K562 (cell line): Measurements from ENCODE around the gene MEIS2. TPM values are rescaled to one million over a fixed set of nuclear protein-coding genes. Genes with fewer than 3 reads are reported as not detected.

Experiments
- ATAC-seq: fragments of 200-7000 bp; cut with Tn5 transposase; 3 replicates; pipeline ENCODE4 v1.9.1; 2020; ENCODE audit warnings: moderate library complexity
- BruUV-seq: library from RNA; stranded (reverse); fragments of 400-500 nt; replicated peaks from 2 replicates; lab custom pipeline; 2021; lab: Mats Ljungman, UMichigan
- CTCF ChIA-PET: fragments of 300-600 bp; formaldehyde crosslinking; extraction: SDS; loops from one replicate; lab custom pipeline; 2021; ENCODE audit warnings: low intra/inter-chr PET ratio; lab: Yijun Ruan, JAX
- POLR2A ChIA-PET: fragments of 300-600, 350-650 bp; sonication (Branson Sonifier 250); formaldehyde crosslinking; extraction: SDS; loops from one replicate; lab custom pipeline; 2021; ENCODE audit warnings: antibody characterized with exemption, inconsistent platforms; lab: Yijun Ruan, JAX
- DNase-seq, 4 experiments: peaks; one replicate each; pipeline versions ENCODE4 v3.0.0 to v3.0.0-alpha.2; 2011 to 2018; ENCODE audit warnings: low spot score in 3 of 4, mixed read lengths in 3 of 4; ENCODE audit errors: extremely low read depth in 1 of 4
- FAIRE-seq: peaks from 2 replicates; lab custom pipeline; 2011; peaks lifted over from hg19 to GRCh38; lab: Jason Lieb, UNC
- H2AFZ ChIP-seq: 2 replicates; pipeline ENCODE4 v1.6.0; 2011; ENCODE audit warnings: low read depth, low read length, control low read depth, inconsistent platforms
- H3K27ac ChIP-seq: fragments of 200-600 bp; 3 replicates; pipeline ENCODE4 v1.8.0; 2011; ENCODE audit warnings: low read depth, mild to moderate bottlenecking, control low read depth, inconsistent platforms, low read length, moderate library complexity, mixed read lengths; ENCODE audit errors: extremely low read depth
- H3K27me3 ChIP-seq, 2 experiments: fragments of 300-600 bp in 1 of 2; 2 replicates in 1 of 2; 3 replicates in 1 of 2; pipeline versions ENCODE4 v1.6.0 to v1.8.0; 2011; ENCODE audit warnings: inconsistent platforms in 2 of 2, low read length in 2 of 2, mild to moderate bottlenecking in 1 of 2, mixed read lengths in 1 of 2, moderate library complexity in 1 of 2; ENCODE audit not compliant: control insufficient read depth in 2 of 2, insufficient read depth in 2 of 2
- H3K36me3 ChIP-seq: fragments of 300-600 bp; 3 replicates; pipeline ENCODE4 v1.8.0; 2011; ENCODE audit warnings: mild to moderate bottlenecking, low read length, inconsistent platforms; ENCODE audit not compliant: control insufficient read depth, insufficient read depth
- H3K4me1 ChIP-seq, 2 experiments: fragments of 200-600 bp in 1 of 2; replicated peaks in 1 of 2; 2 replicates in 1 of 2; 3 replicates in 1 of 2; pipeline versions ENCODE4 v1.5.1 to v1.8.0; 2011; ENCODE audit warnings: inconsistent platforms in 2 of 2, low read length in 2 of 2, mild to moderate bottlenecking in 1 of 2, mixed read lengths in 1 of 2, moderate library complexity in 1 of 2; ENCODE audit not compliant: control insufficient read depth in 2 of 2, insufficient read depth in 2 of 2
- H3K4me2 ChIP-seq: 2 replicates; pipeline ENCODE4 v1.6.1; 2011; ENCODE audit warnings: low read length, control low read depth, inconsistent platforms, mixed read lengths; ENCODE audit not compliant: insufficient read depth
- H3K4me3 ChIP-seq: fragments of 200-600 bp; sonication (generic), shearing (Covaris generic); 2 replicates; pipeline ENCODE4 v1.5.1; 2016; ENCODE audit warnings: control low read depth, inconsistent platforms
- H3K79me2 ChIP-seq: fragments of 200-600 bp; 3 replicates; pipeline ENCODE4 v1.8.0; 2011; ENCODE audit warnings: low read length, inconsistent platforms; ENCODE audit not compliant: control insufficient read depth, insufficient read depth
- H3K9ac ChIP-seq, 2 experiments: 2 replicates each; pipeline versions ENCODE4 v1.6.0 to v1.6.1; 2011; ENCODE audit warnings: low read depth in 2 of 2, low read length in 2 of 2, control low read depth in 1 of 2, inconsistent platforms in 1 of 2, mild to moderate bottlenecking in 1 of 2, mixed read lengths in 1 of 2; ENCODE audit not compliant: insufficient read depth in 1 of 2
- H3K9me1 ChIP-seq: one replicate; pipeline ENCODE4 v1.6.0; 2011; ENCODE audit warnings: inconsistent platforms, mild to moderate bottlenecking, low read length, moderate library complexity; ENCODE audit not compliant: control insufficient read depth, insufficient read depth
- H3K9me3 ChIP-seq: replicated peaks from 2 replicates; pipeline ENCODE4 v1.5.1; 2011; ENCODE audit warnings: low read depth, low read length, inconsistent platforms; ENCODE audit not compliant: control insufficient read depth, insufficient read depth
- H4K20me1 ChIP-seq: replicated peaks from 2 replicates; pipeline ENCODE4 v1.6.1; 2011; ENCODE audit warnings: low read length, inconsistent platforms, mixed read lengths; ENCODE audit not compliant: control insufficient read depth, insufficient read depth
- CREBBP ChIP-seq: IDR thresholded peaks from one replicate; pipeline ENCODE4 v1.6.1; 2012; ENCODE audit warnings: low read depth, mild to moderate bottlenecking, control low read depth, inconsistent platforms, low read length
- GABPB1 ChIP-seq: sonication (generic); formaldehyde crosslinking; IDR thresholded peaks from 2 replicates; pipeline ENCODE4 v1.8.0; 2022; ENCODE audit warnings: mild to moderate bottlenecking, missing genetic modification reagents
- LARP7 ChIP-seq: fragments of 450-650 bp; IDR thresholded peaks from 2 replicates; pipeline ENCODE4 v1.6.1; 2016
- LCOR ChIP-seq: sonication (generic); formaldehyde crosslinking; IDR thresholded peaks from 2 replicates; pipeline ENCODE4 v1.8.0; 2022; ENCODE audit warnings: mild to moderate bottlenecking, missing genetic modification reagents
- MAFK ChIP-seq: IDR thresholded peaks from 2 replicates; pipeline ENCODE4 v1.6.1; 2011; ENCODE audit warnings: low read length, improper control_type of control experiment
- MCM3 ChIP-seq: fragments of 450-650 bp; IDR thresholded peaks from 2 replicates; pipeline ENCODE4 v1.6.1; 2016
- MTA2 ChIP-seq: fragments of 450-650 bp; IDR thresholded peaks from 2 replicates; pipeline ENCODE4 v1.6.1; 2016; ENCODE audit warnings: low read depth
- NONO ChIP-seq, 2 experiments: fragments of 200-400 bp in 1 of 2; fragments of 450-650 bp in 1 of 2; formaldehyde crosslinking in 1 of 2; IDR thresholded peaks; 2 replicates each; pipeline ENCODE4 v1.6.1; 2017; ENCODE audit warnings: low read depth in 2 of 2, mild to moderate bottlenecking in 2 of 2, moderate library complexity in 2 of 2, low read length in 1 of 2
- RFX1 ChIP-seq: fragments of 450-650 bp; IDR thresholded peaks from 2 replicates; pipeline ENCODE4 v1.6.1; 2016; ENCODE audit warnings: mild to moderate bottlenecking, moderate library complexity
- SIN3A ChIP-seq, 2 experiments: fragments of 150-350 bp in 1 of 2; IDR thresholded peaks; 2 replicates each; pipeline ENCODE4 v1.6.1; 2011 to 2016; ENCODE audit warnings: borderline replicate concordance in 2 of 2, low read depth in 2 of 2, low read length in 2 of 2, mild to moderate bottlenecking in 2 of 2, moderate library complexity in 2 of 2; ENCODE audit not compliant: control insufficient read depth in 1 of 2
- in situ Hi-C: fragments of 300-500 bp; cut with MboI; formaldehyde crosslinking; loops from 4 replicates; pipeline ENCODE4 v1.15.0; 2018; ENCODE audit warnings: inconsistent platforms, mixed read lengths
- intact Hi-C: fragments of 100-400 bp; cut with micrococcal nuclease; formaldehyde crosslinking; loops from 2 replicates; pipeline ENCODE4 v1.14.2; 2022
- polyA plus RNA-seq, 8 experiments: library from polyadenylated mRNA; depleted of rRNA in 4 of 8; stranded (reverse) in 5 of 8; unstranded in 3 of 8; fragments of >200 nt; fragmentation: Nextera tagmentation in 2 of 8; fragmentation: Illumina TruSeq in 1 of 8; extraction: Ambion mirVana in 2 of 8; extraction: Trizol in 1 of 8; gene quantifications; 2 replicates each; pipeline versions ENCODE4 v1.2.1 to v1.2.3, GENCODE V29; 2011 to 2014; ENCODE audit warnings: inconsistent platforms in 1 of 8, missing spikeins in 1 of 8
- total RNA-seq, 7 experiments: library from RNA; depleted of rRNA in 6 of 7; stranded (reverse); fragments of >200 nt in 6 of 7; fragmentation: Illumina TruSeq in 2 of 7; extraction: Trizol in 2 of 7; gene quantifications; 2 replicates each; pipeline versions ENCODE4 v1.2.1 to v1.2.3, GENCODE V29; 2011 to 2021; ENCODE audit warnings: low replicate concordance in 1 of 7
- TF ChIP-seq, protein P1 (sequence below): sonication (generic); formaldehyde crosslinking; IDR thresholded peaks from 2 replicates; pipeline ENCODE4 v1.8.0; 2022; ENCODE audit warnings: mild to moderate bottlenecking, missing genetic modification reagents
- TF ChIP-seq, protein P2 (sequence below): fragments of 250-450 bp; sonication (Bioruptor Pico); IDR thresholded peaks from 2 replicates; pipeline ENCODE4 v1.4.0; 2020; ENCODE audit warnings: borderline replicate concordance
- TF ChIP-seq, protein P3 (sequence below): fragments of 450-650 bp; formaldehyde crosslinking; IDR thresholded peaks from 2 replicates; pipeline ENCODE4 v1.4.0; 2020; ENCODE audit warnings: mild to moderate bottlenecking

The MEIS2 gene
- total and polyA plus RNA-seq, 9 of the 15 experiments (the other 6 are each of a cell fraction or from before 2014, with no cell fraction given): 7.5 to 64.2 (median 22.3) TPM

DNA sequence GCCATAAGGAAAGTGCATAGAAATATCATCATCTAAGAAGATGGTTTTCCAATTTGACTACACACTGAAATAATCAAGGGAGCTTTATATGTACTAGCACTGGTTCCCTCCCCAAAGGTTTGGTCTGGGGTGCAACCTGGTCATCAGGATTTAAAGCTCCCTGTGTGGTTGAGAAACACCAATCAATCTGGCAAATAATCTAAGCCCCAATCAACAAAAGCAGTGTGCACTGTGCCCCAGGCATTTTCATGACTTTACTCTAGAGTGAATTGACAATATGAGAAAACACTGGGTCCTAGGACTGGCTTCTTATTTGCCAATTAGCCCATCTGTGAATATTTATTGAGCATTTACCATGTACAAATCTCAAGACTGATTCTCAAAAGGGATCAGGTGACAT lies 255.1 kb downstream of the MEIS2 start:
- Histone ChIP-seq H3K79me2 (no peaks in the 10 kb centered on the region), H3K9me1 (no peaks in the 10 kb centered on the region), H3K27ac (no peak overlapping the region), H3K9me3 (no peaks in the 10 kb centered on the region), H3K4me3 (no peak overlapping the region), H3K27me3 (peaks cover 0 to 3% of the 10 kb centered on the region in 2 experiments; a peak in 1 of 5 replicates), H3K9ac (no peak overlapping the region), H3K4me1 (no peaks in the 10 kb centered on the region), H2AFZ (no peak overlapping the region), H3K4me2 (no peak overlapping the region), H3K36me3 (no peaks in the 10 kb centered on the region), H4K20me1 (no peaks in the 10 kb centered on the region)
- TF ChIP-seq, protein P1, sequence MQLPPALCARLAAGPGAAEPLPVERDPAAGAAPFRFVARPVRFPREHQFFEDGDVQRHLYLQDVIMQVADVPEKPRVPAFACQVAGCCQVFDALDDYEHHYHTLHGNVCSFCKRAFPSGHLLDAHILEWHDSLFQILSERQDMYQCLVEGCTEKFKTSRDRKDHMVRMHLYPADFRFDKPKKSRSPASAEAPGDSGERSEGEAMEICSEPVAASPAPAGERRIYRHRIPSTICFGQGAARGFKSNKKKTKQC (CRISPR knock-in tag): no peak
- TF ChIP-seq, protein P2, sequence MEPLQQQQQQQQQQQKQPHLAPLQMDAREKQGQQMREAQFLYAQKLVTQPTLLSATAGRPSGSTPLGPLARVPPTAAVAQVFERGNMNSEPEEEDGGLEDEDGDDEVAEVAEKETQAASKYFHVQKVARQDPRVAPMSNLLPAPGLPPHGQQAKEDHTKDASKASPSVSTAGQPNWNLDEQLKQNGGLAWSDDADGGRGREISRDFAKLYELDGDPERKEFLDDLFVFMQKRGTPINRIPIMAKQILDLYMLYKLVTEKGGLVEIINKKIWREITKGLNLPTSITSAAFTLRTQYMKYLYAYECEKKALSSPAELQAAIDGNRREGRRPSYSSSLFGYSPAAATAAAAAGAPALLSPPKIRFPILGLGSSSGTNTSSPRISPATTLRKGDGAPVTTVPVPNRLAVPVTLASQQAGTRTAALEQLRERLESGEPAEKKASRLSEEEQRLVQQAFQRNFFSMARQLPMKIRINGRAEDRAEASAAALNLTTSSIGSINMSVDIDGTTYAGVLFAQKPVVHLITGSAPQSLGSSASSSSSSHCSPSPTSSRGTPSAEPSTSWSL (CRISPR knock-in tag): no peak
- no peak for TF ChIP-seq NONO (IDR thresholded peaks at IDR 0.05; ENCODE audit: low read depth in 2 of 2, low read length in 1 of 2)
- TF ChIP-seq CREBBP: no peak
- no peak for TF ChIP-seq MCM3
- no peak for TF ChIP-seq LCOR (CRISPR knock-in tag)
- TF ChIP-seq, protein P3, sequence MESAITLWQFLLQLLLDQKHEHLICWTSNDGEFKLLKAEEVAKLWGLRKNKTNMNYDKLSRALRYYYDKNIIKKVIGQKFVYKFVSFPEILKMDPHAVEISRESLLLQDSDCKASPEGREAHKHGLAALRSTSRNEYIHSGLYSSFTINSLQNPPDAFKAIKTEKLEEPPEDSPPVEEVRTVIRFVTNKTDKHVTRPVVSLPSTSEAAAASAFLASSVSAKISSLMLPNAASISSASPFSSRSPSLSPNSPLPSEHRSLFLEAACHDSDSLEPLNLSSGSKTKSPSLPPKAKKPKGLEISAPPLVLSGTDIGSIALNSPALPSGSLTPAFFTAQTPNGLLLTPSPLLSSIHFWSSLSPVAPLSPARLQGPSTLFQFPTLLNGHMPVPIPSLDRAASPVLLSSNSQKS (CRISPR knock-in tag): no peak
- TF ChIP-seq MTA2: no peak
- TF ChIP-seq SIN3A (IDR thresholded peaks at IDR 0.05; ENCODE audit: borderline replicate concordance in 2 of 2, control insufficient read depth in 1 of 2, low read depth in 2 of 2, low read length in 2 of 2): no peak
- no peak for TF ChIP-seq LARP7
- no peak for TF ChIP-seq RFX1
- TF ChIP-seq GABPB1 (CRISPR knock-in tag): no peak
- no peak for TF ChIP-seq MAFK
- ATAC-seq (no peak), FAIRE-seq (no peak), DNase-seq (no peak)
- ChIA-PET CTCF (no interaction called here), POLR2A (interaction anchor here (0.6 to 1.2 kb wide), 2 partner anchors 10 to 591 kb away, joined by 3 read pairs; no protein-coding TSS in a partner anchor)
- intact Hi-C loops: no loop called here
- in situ Hi-C loops: no loop called here
- no TSS peak for BruUV-seq
